Body of pancreas (tissue), 4 donors: Measurements from ENCODE around the gene COL18A1.

Experiments
- POLR2A ChIP-seq, 3 donors: fragments of 450-650 bp; IDR thresholded peaks; one replicate each; pipeline ENCODE4 v1.6.1; 2016; ENCODE audit warnings: antibody characterized with exemption in 3 of 3, mild to moderate bottlenecking in 2 of 3
- TF ChIP-seq, protein P1 (sequence below), 7 experiments: fragments of 450-650 bp in 4 of 7; fragments of 200-600 bp in 3 of 7; sonication (generic) in 3 of 7; IDR thresholded peaks; one replicate each; pipeline ENCODE4 v1.5.1; 2016 to 2019; ENCODE audit warnings: antibody characterized with exemption in 7 of 7

DNA sequence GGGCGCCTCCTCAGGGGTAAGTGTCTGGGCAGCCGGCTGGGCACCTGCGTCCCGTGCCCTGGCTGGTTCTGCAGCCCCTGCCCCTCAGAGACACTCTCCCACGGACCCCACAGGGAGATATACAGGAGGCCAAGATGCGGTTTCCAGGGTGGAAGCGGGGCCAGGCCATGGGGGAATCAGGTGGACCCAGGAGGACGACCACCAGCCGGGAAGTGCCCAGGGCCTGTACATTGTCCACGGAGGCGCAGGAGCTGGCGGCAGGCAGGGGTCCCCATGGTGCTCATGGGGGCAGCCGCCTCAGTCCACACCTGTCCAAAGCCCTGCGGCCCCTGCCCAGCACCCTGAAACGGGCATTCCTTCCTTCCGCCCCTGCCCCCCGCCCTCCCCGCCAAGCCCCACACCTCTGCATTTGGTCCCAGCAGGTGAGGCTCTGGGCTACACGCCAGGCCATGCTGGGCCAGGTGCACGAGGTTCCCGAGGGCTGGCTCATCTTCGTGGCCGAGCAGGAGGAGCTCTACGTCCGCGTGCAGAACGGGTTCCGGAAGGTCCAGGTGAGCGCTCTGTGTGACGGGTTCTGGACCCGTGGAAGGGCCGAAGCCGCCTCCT is 100.6 kb downstream of the COL18A1 start:
- TF ChIP-seq, protein P1, sequence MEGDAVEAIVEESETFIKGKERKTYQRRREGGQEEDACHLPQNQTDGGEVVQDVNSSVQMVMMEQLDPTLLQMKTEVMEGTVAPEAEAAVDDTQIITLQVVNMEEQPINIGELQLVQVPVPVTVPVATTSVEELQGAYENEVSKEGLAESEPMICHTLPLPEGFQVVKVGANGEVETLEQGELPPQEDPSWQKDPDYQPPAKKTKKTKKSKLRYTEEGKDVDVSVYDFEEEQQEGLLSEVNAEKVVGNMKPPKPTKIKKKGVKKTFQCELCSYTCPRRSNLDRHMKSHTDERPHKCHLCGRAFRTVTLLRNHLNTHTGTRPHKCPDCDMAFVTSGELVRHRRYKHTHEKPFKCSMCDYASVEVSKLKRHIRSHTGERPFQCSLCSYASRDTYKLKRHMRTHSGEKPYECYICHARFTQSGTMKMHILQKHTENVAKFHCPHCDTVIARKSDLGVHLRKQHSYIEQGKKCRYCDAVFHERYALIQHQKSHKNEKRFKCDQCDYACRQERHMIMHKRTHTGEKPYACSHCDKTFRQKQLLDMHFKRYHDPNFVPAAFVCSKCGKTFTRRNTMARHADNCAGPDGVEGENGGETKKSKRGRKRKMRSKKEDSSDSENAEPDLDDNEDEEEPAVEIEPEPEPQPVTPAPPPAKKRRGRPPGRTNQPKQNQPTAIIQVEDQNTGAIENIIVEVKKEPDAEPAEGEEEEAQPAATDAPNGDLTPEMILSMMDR (IDR thresholded peaks at IDR 0.05): no peak
- TF ChIP-seq POLR2A (IDR thresholded peaks at IDR 0.05): no peak
